DOHH2 (cell line): ENCODE results near the gene CPAMD8.

Source experiments
- CTCF ChIP-seq: fragments of 200-600 bp; sonication (generic); IDR thresholded peaks from one replicate; pipeline ENCODE4 v1.5.1; 2014; ENCODE audit warnings: antibody characterized with exemption, mild to moderate bottlenecking, low read depth, low read length; ENCODE audit not compliant: poor library complexity, severe bottlenecking
- EZH2phosphoT487 ChIP-seq: fragments of 200-600 bp; sonication (generic); IDR thresholded peaks from 2 replicates; pipeline ENCODE4 v1.6.1; 2017; ENCODE audit warnings: borderline replicate concordance, mild to moderate bottlenecking, antibody characterized with exemption, low read length, moderate library complexity, mixed read lengths

- TF ChIP-seq CTCF (no peak), EZH2phosphoT487 (no peak)
These were observed 112.2 kb downstream of the CPAMD8 start for GRCh38 chr19:16914421-16914820.
